Karpas-422 (cell line): Measurements from ENCODE around the gene CYS1. TPM values are rescaled to one million over a fixed set of nuclear protein-coding genes. Genes with fewer than 3 reads are reported as not detected.

Source experiments
- DNase-seq: peaks from one replicate; pipeline ENCODE4 v3.0.0-alpha.2; 2015
- H2AFZ ChIP-seq: fragments of 200-600 bp; sonication (generic); 2 replicates; pipeline ENCODE4 v1.6.1; 2014; ENCODE audit warnings: antibody characterized with exemption, low read length, mixed read lengths
- H3K27ac ChIP-seq: fragments of 200-600 bp; sonication (generic); 2 replicates; pipeline ENCODE4 v1.5.1; 2014; ENCODE audit warnings: mild to moderate bottlenecking, low read length, moderate library complexity
- H3K27me3 ChIP-seq: fragments of 200-600 bp; sonication (generic); 2 replicates; pipeline ENCODE4 v1.6.1; 2014; ENCODE audit warnings: low read length, mixed read lengths
- H3K36me3 ChIP-seq: fragments of 200-600 bp; sonication (generic); 2 replicates; pipeline ENCODE4 v1.6.1; 2014; ENCODE audit warnings: low read length, mixed read lengths; ENCODE audit not compliant: insufficient read depth
- H3K4me1 ChIP-seq: fragments of 200-600 bp; sonication (generic); 2 replicates; pipeline ENCODE4 v1.6.1; 2014; ENCODE audit warnings: mild to moderate bottlenecking, low read length, mixed read lengths
- H3K4me2 ChIP-seq: fragments of 200-600 bp; sonication (generic); 2 replicates; pipeline ENCODE4 v1.6.1; 2014; ENCODE audit warnings: low read length, low read depth, mild to moderate bottlenecking; ENCODE audit not compliant: poor library complexity, severe bottlenecking
- H3K4me3 ChIP-seq: fragments of 200-600 bp; sonication (generic); 2 replicates; pipeline ENCODE4 v1.5.1; 2014; ENCODE audit warnings: mild to moderate bottlenecking, antibody characterized with exemption, low read length, mixed read lengths
- H3K79me2 ChIP-seq: fragments of 200-600 bp; sonication (generic); 2 replicates; pipeline ENCODE4 v1.6.1; 2014; ENCODE audit warnings: mild to moderate bottlenecking, low read length, mixed read lengths
- H3K9ac ChIP-seq: fragments of 200-600 bp; sonication (generic); 2 replicates; pipeline ENCODE4 v1.6.0; 2014; ENCODE audit warnings: low read length
- H3K9me2 ChIP-seq: fragments of 200-600 bp; sonication (generic), shearing (Covaris generic); replicated peaks from 2 replicates; pipeline ENCODE4 v1.6.0; 2014; ENCODE audit warnings: mild to moderate bottlenecking, low read length, moderate library complexity; ENCODE audit not compliant: insufficient read depth
- H3K9me3 ChIP-seq: fragments of 300-700, 200-600 bp; sonication (generic); 2 replicates; pipeline ENCODE4 v1.6.1; 2014; ENCODE audit warnings: low read length, mixed read lengths
- H4K20me1 ChIP-seq: fragments of 200-600 bp; sonication (generic); 2 replicates; pipeline ENCODE4 v1.6.1; 2014; ENCODE audit warnings: mild to moderate bottlenecking, antibody characterized with exemption, low read length, low read depth; ENCODE audit not compliant: insufficient read depth
- total RNA-seq: library from RNA; depleted of rRNA; stranded (reverse); fragments of >200 nt; shearing (Covaris generic); gene quantifications from 2 replicates; pipeline ENCODE4 v1.2.3, GENCODE V29; 2014; ENCODE audit warnings: low replicate concordance

The CYS1 gene
- total RNA-seq, 1 experiment from 2014 or later = not detected

GRCh38 chr2:10038716-10039115 lies 41.5 kb downstream of the CYS1 start:
- H3K79me2 ChIP-seq = no peaks in the 10 kb centered on the region
- H3K4me1 ChIP-seq = no peaks in the 10 kb centered on the region
- no peak for DNase-seq
- H3K9me3 ChIP-seq = no peaks in the 10 kb centered on the region
- H3K27me3 ChIP-seq = no peaks in the 10 kb centered on the region
- no peak overlapping the region for H3K9ac ChIP-seq
- H3K36me3 ChIP-seq = no peaks in the 10 kb centered on the region
- H2AFZ ChIP-seq = no peak overlapping the region
- H4K20me1 ChIP-seq = no peaks in the 10 kb centered on the region
- H3K4me3 ChIP-seq = no peak overlapping the region
- no peaks in the 10 kb centered on the region for H3K9me2 ChIP-seq
- no peak overlapping the region for H3K27ac ChIP-seq
- no peak overlapping the region for H3K4me2 ChIP-seq

- Histone ChIP-seq H3K4me2 (no peak overlapping the region), H3K4me3 (no peak overlapping the region), H3K27me3 (no peaks in the 10 kb centered on the region), H3K36me3 (no peaks in the 10 kb centered on the region), H3K9ac (no peak overlapping the region), H3K27ac (no peak overlapping the region), H3K9me2 (no peaks in the 10 kb centered on the region), H3K9me3 (no peaks in the 10 kb centered on the region), H3K79me2 (no peaks in the 10 kb centered on the region), H2AFZ (no peak overlapping the region), H4K20me1 (no peaks in the 10 kb centered on the region), H3K4me1 (no peaks in the 10 kb centered on the region)
- DNase-seq = no peak
Observed at GRCh38 chr2:10038123-10038522, 42.1 kb downstream of the CYS1 start.

GRCh38 chr2:10036095-10036884 lies 43.9 kb downstream of the CYS1 start:
- Histone ChIP-seq H2AFZ (no peak overlapping the region), H3K4me3 (no peak overlapping the region), H3K9me2 (no peaks in the 10 kb centered on the region), H3K4me1 (no peaks in the 10 kb centered on the region), H4K20me1 (no peaks in the 10 kb centered on the region), H3K9ac (no peak overlapping the region), H3K9me3 (no peaks in the 10 kb centered on the region), H3K4me2 (no peak overlapping the region), H3K27ac (no peak overlapping the region), H3K79me2 (no peaks in the 10 kb centered on the region), H3K27me3 (no peaks in the 10 kb centered on the region), H3K36me3 (no peaks in the 10 kb centered on the region)
- peak; percentile 51 for DNase-seq

- Histone ChIP-seq H3K4me3 (no peak overlapping the region), H3K27ac (no peak overlapping the region), H3K4me1 (no peaks in the 10 kb centered on the region), H3K9me3 (no peaks in the 10 kb centered on the region), H3K9me2 (no peaks in the 10 kb centered on the region), H3K36me3 (no peaks in the 10 kb centered on the region), H3K9ac (no peak overlapping the region), H3K27me3 (no peaks in the 10 kb centered on the region), H3K4me2 (no peak overlapping the region), H3K79me2 (no peaks in the 10 kb centered on the region), H4K20me1 (no peaks in the 10 kb centered on the region), H2AFZ (no peak overlapping the region)
- no peak for DNase-seq
Observed at GRCh38 chr2:10035633-10036032, 44.6 kb downstream of the CYS1 start.

- Histone ChIP-seq H3K9ac (no peak overlapping the region), H3K79me2 (no peaks in the 10 kb centered on the region), H3K36me3 (no peaks in the 10 kb centered on the region), H3K27ac (no peak overlapping the region), H3K9me3 (no peaks in the 10 kb centered on the region), H3K4me2 (no peak overlapping the region), H3K27me3 (no peaks in the 10 kb centered on the region), H4K20me1 (no peaks in the 10 kb centered on the region), H3K9me2 (no peaks in the 10 kb centered on the region), H3K4me1 (no peaks in the 10 kb centered on the region), H3K4me3 (no peak overlapping the region), H2AFZ (no peak overlapping the region)
- DNase-seq = no peak
Observed at GRCh38 chr2:10035053-10035422, 45.2 kb downstream of the CYS1 start.

GRCh38 chr2:10034333-10035052 lies 45.7 kb downstream of the CYS1 start:
- no peak for DNase-seq
- Histone ChIP-seq H3K4me3 (no peak overlapping the region), H4K20me1 (no peaks in the 10 kb centered on the region), H3K36me3 (no peaks in the 10 kb centered on the region), H2AFZ (no peak overlapping the region), H3K4me1 (no peaks in the 10 kb centered on the region), H3K27ac (no peak overlapping the region), H3K4me2 (no peak overlapping the region), H3K9me2 (no peaks in the 10 kb centered on the region), H3K9me3 (no peaks in the 10 kb centered on the region), H3K79me2 (no peaks in the 10 kb centered on the region), H3K27me3 (no peaks in the 10 kb centered on the region), H3K9ac (no peak overlapping the region)

GRCh38 chr2:10033251-10034006 lies 46.8 kb downstream of the CYS1 start:
- no peak overlapping the region for H3K4me2 ChIP-seq
- H3K9me2 ChIP-seq = no peaks in the 10 kb centered on the region

GRCh38 chr2:10032746-10033105 lies 47.5 kb downstream of the CYS1 start:
- Histone ChIP-seq H3K4me3 (no peak overlapping the region), H3K4me1 (no peaks in the 10 kb centered on the region), H3K27me3 (no peaks in the 10 kb centered on the region), H4K20me1 (no peaks in the 10 kb centered on the region), H3K79me2 (no peaks in the 10 kb centered on the region), H3K9me3 (no peaks in the 10 kb centered on the region), H3K4me2 (no peak overlapping the region), H2AFZ (no peak overlapping the region), H3K27ac (no peak overlapping the region), H3K9me2 (no peaks in the 10 kb centered on the region), H3K9ac (no peak overlapping the region), H3K36me3 (no peaks in the 10 kb centered on the region)
- DNase-seq = no peak

More at GRCh38 chr2:10033251-10034006, 46.8 kb downstream of the CYS1 start:
- Histone ChIP-seq H3K27me3 (no peaks in the 10 kb centered on the region), H3K27ac (no peak overlapping the region), H3K79me2 (no peaks in the 10 kb centered on the region), H3K4me3 (no peak overlapping the region), H3K9ac (no peak overlapping the region), H3K4me1 (no peaks in the 10 kb centered on the region), H3K9me3 (no peaks in the 10 kb centered on the region), H3K36me3 (no peaks in the 10 kb centered on the region), H2AFZ (no peak overlapping the region), H4K20me1 (no peaks in the 10 kb centered on the region)
- DNase-seq = no peak
